Measurements from ENCODE around the gene RBM47. TPM values are rescaled to one million over a fixed set of nuclear protein-coding genes. Genes with fewer than 3 reads are reported as not detected.

Gene RBM47
- total and polyA plus RNA-seq, 10 of the 15 experiments (the other 5 are each of a cell fraction or from before 2014, with no cell fraction given): 7.9 to 45.0 (median 28.7) TPM

GRCh38 chr4:40521957-40522356 lies 107.7 kb downstream of the RBM47 start (continued):
- TF ChIP-seq E4F1 (IDR thresholded peaks at IDR 0.05; ENCODE audit: borderline replicate concordance, partially characterized antibody): no peak
- TF ChIP-seq, protein P1, sequence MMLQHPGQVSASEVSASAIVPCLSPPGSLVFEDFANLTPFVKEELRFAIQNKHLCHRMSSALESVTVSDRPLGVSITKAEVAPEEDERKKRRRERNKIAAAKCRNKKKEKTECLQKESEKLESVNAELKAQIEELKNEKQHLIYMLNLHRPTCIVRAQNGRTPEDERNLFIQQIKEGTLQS (IDR thresholded peaks at IDR 0.05; ENCODE audit: borderline replicate concordance, extremely low read depth, low read depth, low read length): no peak
- TF ChIP-seq RUNX3 (IDR thresholded peaks at IDR 0.05; ENCODE audit: low read length): no peak
- TF ChIP-seq FOXK2 (IDR thresholded peaks at IDR 0.05): no peak
- TF ChIP-seq ETV6 (conservative IDR thresholded peaks at IDR 0.05 in 1 of 2, IDR thresholded peaks at IDR 0.05 in 1 of 2; ENCODE audit: borderline replicate concordance in 1 of 2, low read depth in 1 of 2): no peak
- TF ChIP-seq MLLT1 (IDR thresholded peaks at IDR 0.05): no peak
- TF ChIP-seq ZBTB40 (IDR thresholded peaks at IDR 0.05; ENCODE audit: borderline replicate concordance): no peak
- no peak for TF ChIP-seq ZBTB33 (IDR thresholded peaks at IDR 0.05)
- no peak for TF ChIP-seq ATF7 (IDR thresholded peaks at IDR 0.05; ENCODE audit: low read depth)

Data from GM12878 (cell line).